Caki2 (cell line): Measurements from ENCODE around the gene ITIH5. TPM values are rescaled to one million over a fixed set of nuclear protein-coding genes. Genes with fewer than 3 reads are reported as not detected.

Experiments used
- DNase-seq: peaks from one replicate; pipeline ENCODE4 v3.0.0-alpha.2; 2015; ENCODE audit warnings: low read depth
- in situ Hi-C: cut with HindIII; loops from 2 replicates; pipeline ENCODE4 v1.10.0; 2016; ENCODE audit warnings: low sequenced_read_pairs, low pct_unique_long_range_greater_than_20kb, mixed read lengths
- total RNA-seq: library from RNA; depleted of rRNA; stranded (reverse); fragments of >200 nt; shearing (Covaris generic); gene quantifications from 2 replicates; pipeline ENCODE4 v1.2.3, GENCODE V29; 2014; ENCODE audit warnings: low replicate concordance; rRNA removed

Gene ITIH5
- total RNA-seq, 1 experiment from 2014 or later, result not detected

DNA sequence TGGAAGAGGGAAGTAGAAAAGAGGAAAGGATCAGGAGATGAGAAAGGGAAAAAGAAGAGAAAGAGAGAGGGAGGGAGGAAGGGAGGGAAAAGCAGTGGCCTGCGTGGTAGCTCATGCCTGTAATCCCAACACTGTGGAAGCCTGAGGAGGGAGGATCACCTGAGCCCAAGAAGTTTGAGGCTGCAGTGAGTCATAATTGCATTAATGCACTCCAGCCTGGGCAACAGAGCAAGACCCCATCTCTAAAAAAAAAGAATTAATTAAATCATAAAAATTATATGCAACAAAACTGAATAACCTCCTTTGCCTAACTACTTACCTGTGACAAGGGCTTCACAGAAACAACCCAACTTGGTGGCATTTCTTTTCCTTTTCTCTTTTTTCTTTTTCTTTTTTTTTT is 148.1 kb downstream of the ITIH5 start:
- in situ Hi-C loops, result no loop called here
- no peak for DNase-seq

GRCh38 chr10:7515439-7515838 is 151.3 kb downstream of the ITIH5 start:
- in situ Hi-C loops, result no loop called here
- DNase-seq, result no peak

DNA sequence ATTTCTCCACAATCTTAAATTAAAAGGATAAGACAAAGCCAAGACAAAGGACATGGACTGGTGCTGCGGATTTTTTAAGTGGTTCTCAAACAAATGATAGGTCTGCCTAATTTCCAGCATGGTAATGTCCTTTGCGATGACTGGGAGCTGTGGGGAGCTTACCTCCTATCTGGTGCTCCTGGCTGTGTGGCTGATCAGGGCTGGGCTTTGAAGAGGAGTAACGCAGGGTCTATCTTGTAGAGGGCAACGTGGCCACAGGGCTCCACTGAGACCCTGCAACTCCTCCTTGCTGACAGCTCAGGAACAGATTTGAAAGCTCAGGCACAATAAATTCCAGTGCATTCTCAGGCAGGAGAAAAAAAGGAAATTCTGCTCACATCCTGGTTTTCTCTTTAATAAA is 152.8 kb downstream of the ITIH5 start:
- DNase-seq, result no peak
- in situ Hi-C loops, result no loop called here

- no peak for DNase-seq
- in situ Hi-C loops, result no loop called here
Measured at GRCh38 chr10:7513455-7513854, 153.3 kb downstream of the ITIH5 start.

GRCh38 chr10:7512487-7512886 is 154.3 kb downstream of the ITIH5 start:
- in situ Hi-C loops, result no loop called here
- no peak for DNase-seq

DNA sequence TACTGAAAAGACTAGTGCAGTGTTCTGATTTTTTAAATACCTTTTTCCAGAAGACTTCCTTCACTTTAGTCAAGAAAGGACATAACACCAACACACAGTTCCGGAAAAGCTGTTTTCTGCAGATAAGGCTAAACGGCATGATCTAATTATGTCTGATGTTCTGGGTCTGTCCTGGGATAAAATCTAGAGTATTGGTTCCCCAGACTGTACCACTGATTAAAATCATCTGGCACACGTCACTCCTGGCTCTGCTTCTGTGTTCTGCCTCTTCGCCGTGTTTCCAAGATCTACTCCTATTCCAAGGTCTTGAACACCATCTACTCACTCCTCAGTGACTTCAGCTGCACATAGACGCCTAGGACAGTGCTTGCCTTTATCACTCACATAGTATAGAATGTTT is 155.2 kb downstream of the ITIH5 start:
- in situ Hi-C loops, result no loop called here
- no peak for DNase-seq

Other genes starting within 250 kb of the ITIH5 start
- gene ITIH2, start 36.4 kb upstream of the ITIH5 start, total RNA-seq, result not detected in 2 replicates
- gene KIN, start 121.0 kb upstream of the ITIH5 start, total RNA-seq, result 28.2 and 34.5 TPM in 2 replicates
- 573 and 677 TPM in 2 replicates for gene ATP5F1C, start 121.2 kb upstream of the ITIH5 start, total RNA-seq
- 1.0 and 1.3 TPM in 2 replicates for gene TAF3, start 151.5 kb upstream of the ITIH5 start, total RNA-seq